GM19395 (cell line): Measurements from ENCODE around the gene TMEM161B.
A peak's percentile ranks its signal among the peaks of the same experiment; 100 is the strongest.
"Not testable (repeated sequence)": the region's sequence is repeated elsewhere in the genome, so short reads cannot be mapped to it uniquely, and the experiment has no call there.

Experiments
- ATAC-seq: cut with Tn5 transposase; IDR thresholded peaks from one replicate; pipeline ENCODE4 v1.9.1; 2021; ENCODE audit warnings: mild to moderate bottlenecking, moderate library complexity; ENCODE audit not compliant: unreplicated experiment

Gene TMEM161B

GRCh38 chr5:88250010-88250409 lies 18.6 kb downstream of the TMEM161B start:
- ATAC-seq = no peak

GRCh38 chr5:88248743-88249540 lies 19.7 kb downstream of the TMEM161B start:
- ATAC-seq = no peak

- no peak for ATAC-seq
Measured at GRCh38 chr5:88248094-88248493, 20.6 kb downstream of the TMEM161B start.

GRCh38 chr5:88245893-88246244 lies 22.8 kb downstream of the TMEM161B start:
- no peak for ATAC-seq

- ATAC-seq = no peak
Measured at GRCh38 chr5:88245241-88245892, 23.3 kb downstream of the TMEM161B start.

- ATAC-seq = no peak
Measured at GRCh38 chr5:88244686-88245085, 24.0 kb downstream of the TMEM161B start.

- not testable (repeated sequence) for ATAC-seq
Measured at GRCh38 chr5:88243493-88243892, 25.2 kb downstream of the TMEM161B start.

- ATAC-seq = no peak
Measured at GRCh38 chr5:88238732-88239131, 29.9 kb downstream of the TMEM161B start.

- no peak for ATAC-seq
Measured at GRCh38 chr5:88236866-88237642, 31.6 kb downstream of the TMEM161B start.

GRCh38 chr5:88235828-88236227 lies 32.8 kb downstream of the TMEM161B start:
- no peak for ATAC-seq

- ATAC-seq = no peak
Measured at GRCh38 chr5:88235346-88235745, 33.3 kb downstream of the TMEM161B start.

GRCh38 chr5:88230546-88231066 lies 38.0 kb downstream of the TMEM161B start:
- no peak for ATAC-seq

GRCh38 chr5:88226881-88227450 lies 41.7 kb downstream of the TMEM161B start:
- peak; percentile 86 for ATAC-seq

- ATAC-seq = no peak
Measured at GRCh38 chr5:88214655-88215054, 54.0 kb downstream of the TMEM161B start.

GRCh38 chr5:88207575-88207974 lies 61.1 kb downstream of the TMEM161B start:
- no peak for ATAC-seq

GRCh38 chr5:88203981-88204750 lies 64.5 kb downstream of the TMEM161B start:
- ATAC-seq = no peak

GRCh38 chr5:88195636-88196035 lies 73.0 kb downstream of the TMEM161B start:
- no peak for ATAC-seq

- ATAC-seq = no peak
Measured at GRCh38 chr5:88193896-88194295, 74.7 kb downstream of the TMEM161B start.

GRCh38 chr5:88190106-88190834 lies 78.4 kb downstream of the TMEM161B start:
- ATAC-seq = no peak

- ATAC-seq = not testable (repeated sequence)
Measured at GRCh38 chr5:88189484-88189883, 79.2 kb downstream of the TMEM161B start.
